ENCODE results near the gene RBP4. TPM values are rescaled to one million over a fixed set of nuclear protein-coding genes. Genes with fewer than 3 reads are reported as not detected.

Gene RBP4
- total RNA-seq, 1 experiment from 2014 or later, result not detected

- no peak overlapping the region for H3K9ac ChIP-seq (ENCODE audit: low read length)
- H3K9me3 ChIP-seq (ENCODE audit: low read length), result no peaks in the 10 kb centered on the region
- no peak overlapping the region for H2AFZ ChIP-seq (ENCODE audit: low read length)
- no peaks in the 10 kb centered on the region for H3K9me2 ChIP-seq (replicated peaks; ENCODE audit: insufficient read depth, low read length)
- no peak overlapping the region for H3K27ac ChIP-seq (ENCODE audit: low read length)
- DNase-seq, result no peak
- no peaks in the 10 kb centered on the region for H4K20me1 ChIP-seq (ENCODE audit: insufficient read depth, low read depth, low read length)
- no peak overlapping the region for H3K4me3 ChIP-seq (ENCODE audit: low read length)
- no peak overlapping the region for H3K4me2 ChIP-seq (ENCODE audit: low read depth, low read length, poor library complexity, severe bottlenecking)
- H3K36me3 ChIP-seq (ENCODE audit: insufficient read depth, low read length), result no peaks in the 10 kb centered on the region
- H3K27me3 ChIP-seq (ENCODE audit: low read length), result no peaks in the 10 kb centered on the region
- no peaks in the 10 kb centered on the region for H3K79me2 ChIP-seq (ENCODE audit: low read length)
- no peaks in the 10 kb centered on the region for H3K4me1 ChIP-seq (ENCODE audit: low read length)
Observed at GRCh38 chr10:93567277-93568104, 33.5 kb downstream of the RBP4 start.

GRCh38 chr10:93566435-93567276, 34.4 kb downstream of the RBP4 start, which contains the start of gene FFAR4:
Gene FFAR4 (plus strand): TSS chr10:93566665. CDS start chr10:93566721, 56 bp downstream.
- H3K4me2 ChIP-seq (ENCODE audit: low read depth, low read length, poor library complexity, severe bottlenecking), result no peak within 1 kb of the TSS

GRCh38 chr10:93565446-93565845, 35.6 kb downstream of the RBP4 start:
- Histone ChIP-seq H3K9me3 (ENCODE audit: low read length) (no peaks in the 10 kb centered on the region), H3K79me2 (ENCODE audit: low read length) (no peaks in the 10 kb centered on the region), H3K36me3 (ENCODE audit: insufficient read depth, low read length) (no peaks in the 10 kb centered on the region), H3K4me2 (ENCODE audit: low read depth, low read length, poor library complexity, severe bottlenecking) (no peak overlapping the region), H3K27ac (ENCODE audit: low read length) (no peak overlapping the region), H3K9ac (ENCODE audit: low read length) (no peak overlapping the region), H3K4me3 (ENCODE audit: low read length) (no peak overlapping the region), H3K9me2 (replicated peaks; ENCODE audit: insufficient read depth, low read length) (no peaks in the 10 kb centered on the region), H3K4me1 (ENCODE audit: low read length) (no peaks in the 10 kb centered on the region), H2AFZ (ENCODE audit: low read length) (no peak overlapping the region), H4K20me1 (ENCODE audit: insufficient read depth, low read depth, low read length) (no peaks in the 10 kb centered on the region), H3K27me3 (ENCODE audit: low read length) (no peaks in the 10 kb centered on the region)
- DNase-seq, result no peak

More at GRCh38 chr10:93566435-93567276, 34.4 kb downstream of the RBP4 start, which contains the start of gene FFAR4:
- Histone ChIP-seq H3K79me2 (ENCODE audit: low read length) (no peaks in the 10 kb centered on the region), H4K20me1 (ENCODE audit: insufficient read depth, low read depth, low read length) (no peaks in the 10 kb centered on the region), H3K4me3 (ENCODE audit: low read length) (no peak within 1 kb of the TSS), H3K36me3 (ENCODE audit: insufficient read depth, low read length) (no peaks in the 10 kb centered on the region), H3K4me1 (ENCODE audit: low read length) (no peaks in the 10 kb centered on the region), H3K27ac (ENCODE audit: low read length) (no peak within 1 kb of the TSS), H3K9me2 (replicated peaks; ENCODE audit: insufficient read depth, low read length) (no peaks in the 10 kb centered on the region), H2AFZ (ENCODE audit: low read length) (no peak within 1 kb of the TSS), H3K27me3 (ENCODE audit: low read length) (no peaks in the 10 kb centered on the region), H3K9me3 (ENCODE audit: low read length) (no peaks in the 10 kb centered on the region), H3K9ac (ENCODE audit: low read length) (no peak within 1 kb of the TSS)
- no peak for DNase-seq

GRCh38 chr10:93560541-93560940, 40.5 kb downstream of the RBP4 start:
- no peaks in the 10 kb centered on the region for H4K20me1 ChIP-seq (ENCODE audit: insufficient read depth, low read depth, low read length)
- H3K4me3 ChIP-seq (ENCODE audit: low read length), result no peak overlapping the region
- no peaks in the 10 kb centered on the region for H3K36me3 ChIP-seq (ENCODE audit: insufficient read depth, low read length)
- no peak overlapping the region for H3K4me2 ChIP-seq (ENCODE audit: low read depth, low read length, poor library complexity, severe bottlenecking)
- H3K4me1 ChIP-seq (ENCODE audit: low read length), result no peaks in the 10 kb centered on the region
- no peaks in the 10 kb centered on the region for H3K9me2 ChIP-seq (replicated peaks; ENCODE audit: insufficient read depth, low read length)
- no peak overlapping the region for H2AFZ ChIP-seq (ENCODE audit: low read length)
- no peaks in the 10 kb centered on the region for H3K9me3 ChIP-seq (ENCODE audit: low read length)
- H3K9ac ChIP-seq (ENCODE audit: low read length), result no peak overlapping the region
- DNase-seq, result no peak
- no peaks in the 10 kb centered on the region for H3K27me3 ChIP-seq (ENCODE audit: low read length)
- no peak overlapping the region for H3K27ac ChIP-seq (ENCODE audit: low read length)
- no peaks in the 10 kb centered on the region for H3K79me2 ChIP-seq (ENCODE audit: low read length)

GRCh38 chr10:93559490-93559889, 41.5 kb downstream of the RBP4 start:
- Histone ChIP-seq H3K4me3 (ENCODE audit: low read length) (no peak overlapping the region), H3K27ac (ENCODE audit: low read length) (no peak overlapping the region), H3K79me2 (ENCODE audit: low read length) (no peaks in the 10 kb centered on the region), H4K20me1 (ENCODE audit: insufficient read depth, low read depth, low read length) (no peaks in the 10 kb centered on the region), H3K36me3 (ENCODE audit: insufficient read depth, low read length) (no peaks in the 10 kb centered on the region), H3K9ac (ENCODE audit: low read length) (no peak overlapping the region), H3K4me1 (ENCODE audit: low read length) (no peaks in the 10 kb centered on the region), H3K9me3 (ENCODE audit: low read length) (no peaks in the 10 kb centered on the region), H3K9me2 (replicated peaks; ENCODE audit: insufficient read depth, low read length) (no peaks in the 10 kb centered on the region), H2AFZ (ENCODE audit: low read length) (no peak overlapping the region), H3K4me2 (ENCODE audit: low read depth, low read length, poor library complexity, severe bottlenecking) (no peak overlapping the region), H3K27me3 (ENCODE audit: low read length) (no peaks in the 10 kb centered on the region)
- DNase-seq, result no peak

GRCh38 chr10:93554760-93555432, 46.1 kb downstream of the RBP4 start:
- Histone ChIP-seq H3K9me3 (ENCODE audit: low read length) (no peaks in the 10 kb centered on the region), H4K20me1 (ENCODE audit: insufficient read depth, low read depth, low read length) (no peaks in the 10 kb centered on the region), H3K4me1 (ENCODE audit: low read length) (no peaks in the 10 kb centered on the region), H3K9me2 (replicated peaks; ENCODE audit: insufficient read depth, low read length) (no peaks in the 10 kb centered on the region), H3K4me3 (ENCODE audit: low read length) (no peak overlapping the region), H3K9ac (ENCODE audit: low read length) (no peak overlapping the region), H3K79me2 (ENCODE audit: low read length) (no peaks in the 10 kb centered on the region), H3K4me2 (ENCODE audit: low read depth, low read length, poor library complexity, severe bottlenecking) (no peak overlapping the region), H3K36me3 (ENCODE audit: insufficient read depth, low read length) (no peaks in the 10 kb centered on the region), H3K27me3 (ENCODE audit: low read length) (no peaks in the 10 kb centered on the region), H3K27ac (ENCODE audit: low read length) (no peak overlapping the region), H2AFZ (ENCODE audit: low read length) (no peak overlapping the region)
- DNase-seq, result peak; percentile 72

GRCh38 chr10:93554316-93554663, 46.7 kb downstream of the RBP4 start:
- no peaks in the 10 kb centered on the region for H3K27me3 ChIP-seq (ENCODE audit: low read length)
- no peaks in the 10 kb centered on the region for H3K4me1 ChIP-seq (ENCODE audit: low read length)
- H3K9ac ChIP-seq (ENCODE audit: low read length), result no peak overlapping the region
- no peak overlapping the region for H3K27ac ChIP-seq (ENCODE audit: low read length)
- H4K20me1 ChIP-seq (ENCODE audit: insufficient read depth, low read depth, low read length), result no peaks in the 10 kb centered on the region
- no peaks in the 10 kb centered on the region for H3K79me2 ChIP-seq (ENCODE audit: low read length)
- no peaks in the 10 kb centered on the region for H3K36me3 ChIP-seq (ENCODE audit: insufficient read depth, low read length)
- DNase-seq, result no peak
- H3K9me3 ChIP-seq (ENCODE audit: low read length), result no peaks in the 10 kb centered on the region
- H3K9me2 ChIP-seq (replicated peaks; ENCODE audit: insufficient read depth, low read length), result no peaks in the 10 kb centered on the region
- H3K4me3 ChIP-seq (ENCODE audit: low read length), result no peak overlapping the region
- no peak overlapping the region for H3K4me2 ChIP-seq (ENCODE audit: low read depth, low read length, poor library complexity, severe bottlenecking)
- no peak overlapping the region for H2AFZ ChIP-seq (ENCODE audit: low read length)
